ENCODE results near the gene ICE2.
"Not testable (repeated sequence)": the region's sequence is repeated elsewhere in the genome, so short reads cannot be mapped to it uniquely, and the experiment has no call there.

The ICE2 gene

GRCh38 chr15:60421544-60421943 is 57.4 kb downstream of the ICE2 start:
- TF ChIP-seq JUND (IDR thresholded peaks at IDR 0.05; ENCODE audit: low read depth): no peak
- no peak for DNase-seq (ENCODE audit: low read depth in 1 of 2, low spot score in 1 of 2)
- in situ Hi-C loops (cut with HindIII; ENCODE audit: low pct_unique_long_range_greater_than_20kb, low sequenced_read_pairs): no loop called here

GRCh38 chr15:60420203-60420716 is 58.7 kb downstream of the ICE2 start:
- TF ChIP-seq JUND (IDR thresholded peaks at IDR 0.05; ENCODE audit: low read depth): no peak
- in situ Hi-C loops (cut with HindIII; ENCODE audit: low pct_unique_long_range_greater_than_20kb, low sequenced_read_pairs): no loop called here
- no peak for DNase-seq (ENCODE audit: low read depth in 1 of 2, low spot score in 1 of 2)

- no peak for TF ChIP-seq JUND (IDR thresholded peaks at IDR 0.05; ENCODE audit: low read depth)
- no peak for DNase-seq (ENCODE audit: low read depth in 1 of 2, low spot score in 1 of 2)
- in situ Hi-C loops (cut with HindIII; ENCODE audit: low pct_unique_long_range_greater_than_20kb, low sequenced_read_pairs): no loop called here
These were observed 59.2 kb downstream of the ICE2 start for GRCh38 chr15:60419753-60420152.

- in situ Hi-C loops (cut with HindIII; ENCODE audit: low pct_unique_long_range_greater_than_20kb, low sequenced_read_pairs): no loop called here
- DNase-seq (ENCODE audit: low read depth in 1 of 2, low spot score in 1 of 2): no peak
- no peak for TF ChIP-seq JUND (IDR thresholded peaks at IDR 0.05; ENCODE audit: low read depth)
These were observed 60.8 kb downstream of the ICE2 start for GRCh38 chr15:60418096-60418495.

GRCh38 chr15:60417112-60417511 is 61.8 kb downstream of the ICE2 start:
- in situ Hi-C loops (cut with HindIII; ENCODE audit: low pct_unique_long_range_greater_than_20kb, low sequenced_read_pairs): no loop called here
- TF ChIP-seq JUND (IDR thresholded peaks at IDR 0.05; ENCODE audit: low read depth): no peak
- no peak for DNase-seq (ENCODE audit: low read depth in 1 of 2, low spot score in 1 of 2)

GRCh38 chr15:60416484-60416883 is 62.5 kb downstream of the ICE2 start:
- no peak for DNase-seq (ENCODE audit: low read depth in 1 of 2, low spot score in 1 of 2)
- no peak for TF ChIP-seq JUND (IDR thresholded peaks at IDR 0.05; ENCODE audit: low read depth)
- in situ Hi-C loops (cut with HindIII; ENCODE audit: low pct_unique_long_range_greater_than_20kb, low sequenced_read_pairs): no loop called here

- peak; percentile 78 for TF ChIP-seq JUND (IDR thresholded peaks at IDR 0.05; ENCODE audit: low read depth)
- in situ Hi-C loops (cut with HindIII; ENCODE audit: low pct_unique_long_range_greater_than_20kb, low sequenced_read_pairs): no loop called here
- peak in 1 of 2 experiments; percentile 44 for DNase-seq (ENCODE audit: low read depth in 1 of 2, low spot score in 1 of 2)
These were observed 64.8 kb downstream of the ICE2 start for GRCh38 chr15:60414016-60414682.

GRCh38 chr15:60413231-60413824 is 65.6 kb downstream of the ICE2 start:
- no peak for DNase-seq (ENCODE audit: low read depth in 1 of 2, low spot score in 1 of 2)
- in situ Hi-C loops (cut with HindIII; ENCODE audit: low pct_unique_long_range_greater_than_20kb, low sequenced_read_pairs): no loop called here

GRCh38 chr15:60412807-60413206 is 66.1 kb downstream of the ICE2 start:
- DNase-seq (ENCODE audit: low read depth in 1 of 2, low spot score in 1 of 2); in situ Hi-C loops (cut with HindIII; ENCODE audit: low pct_unique_long_range_greater_than_20kb, low sequenced_read_pairs): not testable (repeated sequence)

More at GRCh38 chr15:60413231-60413824, 65.6 kb downstream of the ICE2 start:
- TF ChIP-seq JUND (IDR thresholded peaks at IDR 0.05; ENCODE audit: low read depth): no peak

- in situ Hi-C loops (cut with HindIII; ENCODE audit: low pct_unique_long_range_greater_than_20kb, low sequenced_read_pairs): no loop called here
- no peak for DNase-seq (ENCODE audit: low read depth in 1 of 2, low spot score in 1 of 2)
- no peak for TF ChIP-seq JUND (IDR thresholded peaks at IDR 0.05; ENCODE audit: low read depth)
These were observed 67.0 kb downstream of the ICE2 start for GRCh38 chr15:60411774-60412425.

GRCh38 chr15:60410350-60410749 is 68.6 kb downstream of the ICE2 start:
- in situ Hi-C loops (cut with HindIII; ENCODE audit: low pct_unique_long_range_greater_than_20kb, low sequenced_read_pairs); DNase-seq (ENCODE audit: low read depth in 1 of 2, low spot score in 1 of 2): not testable (repeated sequence)

- no peak for TF ChIP-seq JUND (IDR thresholded peaks at IDR 0.05; ENCODE audit: low read depth)
- no peak for DNase-seq (ENCODE audit: low read depth in 1 of 2, low spot score in 1 of 2)
These were observed 70.4 kb downstream of the ICE2 start for GRCh38 chr15:60408463-60408981.

GRCh38 chr15:60407415-60407805 is 71.5 kb downstream of the ICE2 start:
- in situ Hi-C loops (cut with HindIII; ENCODE audit: low pct_unique_long_range_greater_than_20kb, low sequenced_read_pairs): no loop called here
- no peak for DNase-seq (ENCODE audit: low read depth in 1 of 2, low spot score in 1 of 2)
- TF ChIP-seq JUND (IDR thresholded peaks at IDR 0.05; ENCODE audit: low read depth): no peak

More at GRCh38 chr15:60408463-60408981, 70.4 kb downstream of the ICE2 start:
- in situ Hi-C loops (cut with HindIII; ENCODE audit: low pct_unique_long_range_greater_than_20kb, low sequenced_read_pairs): no loop called here
